Measurements from ENCODE around the gene ANKRD24. TPM values are rescaled to one million over a fixed set of nuclear protein-coding genes. Genes with fewer than 3 reads are reported as not detected.

ANKRD24 gene
- total RNA-seq, 2 donors from 2014 or later, result 3.6 to 12.0 TPM

DNA sequence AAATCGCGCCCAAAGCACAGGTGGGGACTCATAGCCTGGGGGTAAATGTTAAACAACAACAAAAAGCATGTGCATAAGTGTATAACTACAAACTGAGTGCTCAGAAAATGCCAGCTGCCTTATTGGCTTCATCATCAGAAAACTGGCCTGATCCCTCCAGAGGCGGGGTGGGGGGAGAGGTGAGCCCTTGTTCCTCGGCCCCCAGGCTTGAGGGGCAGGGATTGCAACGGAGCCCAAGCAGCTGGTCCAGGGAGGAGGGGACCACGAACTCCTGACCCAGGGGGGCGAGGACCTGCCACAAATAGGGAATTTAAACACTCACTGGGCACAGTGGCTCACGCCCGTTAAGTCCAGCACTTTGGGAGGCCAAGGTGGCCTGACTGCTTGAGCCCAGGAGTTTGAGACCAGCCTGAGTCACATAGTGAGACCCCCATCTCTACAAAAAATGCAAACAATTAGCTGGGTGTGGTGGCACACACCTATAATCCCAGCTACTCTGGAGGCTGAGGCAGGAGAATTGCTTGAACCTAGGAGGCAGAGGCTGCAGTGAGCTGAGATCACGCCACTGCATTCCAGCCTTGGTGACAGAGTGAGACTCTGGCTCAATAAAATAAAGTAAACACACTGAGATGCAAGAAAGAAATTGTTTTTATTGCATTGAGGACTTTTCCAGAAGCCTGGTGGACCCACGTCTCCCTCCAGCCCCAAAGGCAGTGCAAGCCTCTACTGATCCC is 8.8 kb upstream of the ANKRD24 start:
- 35% methylated on average over 11 of the region's 11 CpGs for WGBS
- intact Hi-C loops (cut with DNase I), result no loop called here
- no peak for TF ChIP-seq POLR2AphosphoS5 (IDR thresholded peaks at IDR 0.05)
- TF ChIP-seq POLR2A (IDR thresholded peaks at IDR 0.05), result no peak
- TF ChIP-seq, protein P1, sequence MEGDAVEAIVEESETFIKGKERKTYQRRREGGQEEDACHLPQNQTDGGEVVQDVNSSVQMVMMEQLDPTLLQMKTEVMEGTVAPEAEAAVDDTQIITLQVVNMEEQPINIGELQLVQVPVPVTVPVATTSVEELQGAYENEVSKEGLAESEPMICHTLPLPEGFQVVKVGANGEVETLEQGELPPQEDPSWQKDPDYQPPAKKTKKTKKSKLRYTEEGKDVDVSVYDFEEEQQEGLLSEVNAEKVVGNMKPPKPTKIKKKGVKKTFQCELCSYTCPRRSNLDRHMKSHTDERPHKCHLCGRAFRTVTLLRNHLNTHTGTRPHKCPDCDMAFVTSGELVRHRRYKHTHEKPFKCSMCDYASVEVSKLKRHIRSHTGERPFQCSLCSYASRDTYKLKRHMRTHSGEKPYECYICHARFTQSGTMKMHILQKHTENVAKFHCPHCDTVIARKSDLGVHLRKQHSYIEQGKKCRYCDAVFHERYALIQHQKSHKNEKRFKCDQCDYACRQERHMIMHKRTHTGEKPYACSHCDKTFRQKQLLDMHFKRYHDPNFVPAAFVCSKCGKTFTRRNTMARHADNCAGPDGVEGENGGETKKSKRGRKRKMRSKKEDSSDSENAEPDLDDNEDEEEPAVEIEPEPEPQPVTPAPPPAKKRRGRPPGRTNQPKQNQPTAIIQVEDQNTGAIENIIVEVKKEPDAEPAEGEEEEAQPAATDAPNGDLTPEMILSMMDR (IDR thresholded peaks at IDR 0.05), result no peak

DNA sequence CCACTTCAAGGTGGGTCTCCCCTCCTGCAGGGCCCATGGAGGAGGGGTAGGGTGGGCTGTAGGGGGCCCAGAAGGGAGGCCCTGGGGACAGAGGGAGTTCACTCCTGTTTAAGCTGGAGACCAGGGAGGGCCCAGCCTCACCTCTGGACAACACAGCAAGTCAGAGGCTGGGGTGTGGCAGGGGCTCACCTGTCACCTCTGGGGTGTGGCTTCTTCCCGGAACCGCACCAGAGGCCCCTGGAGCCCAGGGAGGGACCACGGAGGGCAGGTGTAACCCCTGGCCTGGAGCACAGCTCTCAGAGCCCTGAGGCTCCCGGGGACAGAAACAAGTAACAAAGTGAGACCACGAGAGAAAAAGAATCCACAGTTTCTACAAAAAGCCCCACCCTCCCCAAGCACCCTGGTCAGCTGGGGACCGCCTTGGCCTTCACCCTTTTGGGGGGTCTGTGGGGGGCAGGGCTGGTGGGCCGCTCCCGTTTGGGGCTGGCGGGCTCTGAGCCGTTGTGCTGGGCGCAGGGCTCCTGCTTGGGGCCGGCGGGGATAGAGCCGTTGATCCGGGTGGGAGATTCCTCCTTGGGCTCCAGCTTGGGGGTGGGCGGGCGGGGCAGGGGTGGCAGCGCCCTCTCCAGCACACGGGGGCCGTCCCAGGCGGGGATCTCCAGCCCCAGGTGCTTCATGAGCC is 8.1 kb upstream of the ANKRD24 start:
- Histone ChIP-seq H3K36me3 (peaks cover 0 to 12% of the 10 kb centered on the region in 2 donors), H3K27me3 (replicated peaks; ENCODE audit: insufficient read depth) (no peaks in the 10 kb centered on the region), H3K27ac (no peak overlapping the region), H3K4me3 (no peak overlapping the region), H3K4me1 (replicated peaks) (peaks cover 4% of the 10 kb centered on the region), H3K9me3 (no peaks in the 10 kb centered on the region)
- DNase-seq (ENCODE audit: low spot score), result no peak
- 78% methylated on average over 20 of the region's 21 CpGs for WGBS
- TF ChIP-seq POLR2A (IDR thresholded peaks at IDR 0.05), result no peak
- TF ChIP-seq, protein P1 (IDR thresholded peaks at IDR 0.05), result no peak
- intact Hi-C loops (cut with DNase I), result no loop called here

More for the DNA sequence above, 8.8 kb upstream of the ANKRD24 start:
- H3K27ac ChIP-seq, result no peak overlapping the region
- peaks cover 4% of the 10 kb centered on the region for H3K4me1 ChIP-seq (replicated peaks)
- peaks cover 0 to 12% of the 10 kb centered on the region in 2 donors for H3K36me3 ChIP-seq
- no peak overlapping the region for H3K4me3 ChIP-seq
- DNase-seq (ENCODE audit: low spot score), result no peak
- no peaks in the 10 kb centered on the region for H3K9me3 ChIP-seq
- no peaks in the 10 kb centered on the region for H3K27me3 ChIP-seq (replicated peaks; ENCODE audit: insufficient read depth)

DNA sequence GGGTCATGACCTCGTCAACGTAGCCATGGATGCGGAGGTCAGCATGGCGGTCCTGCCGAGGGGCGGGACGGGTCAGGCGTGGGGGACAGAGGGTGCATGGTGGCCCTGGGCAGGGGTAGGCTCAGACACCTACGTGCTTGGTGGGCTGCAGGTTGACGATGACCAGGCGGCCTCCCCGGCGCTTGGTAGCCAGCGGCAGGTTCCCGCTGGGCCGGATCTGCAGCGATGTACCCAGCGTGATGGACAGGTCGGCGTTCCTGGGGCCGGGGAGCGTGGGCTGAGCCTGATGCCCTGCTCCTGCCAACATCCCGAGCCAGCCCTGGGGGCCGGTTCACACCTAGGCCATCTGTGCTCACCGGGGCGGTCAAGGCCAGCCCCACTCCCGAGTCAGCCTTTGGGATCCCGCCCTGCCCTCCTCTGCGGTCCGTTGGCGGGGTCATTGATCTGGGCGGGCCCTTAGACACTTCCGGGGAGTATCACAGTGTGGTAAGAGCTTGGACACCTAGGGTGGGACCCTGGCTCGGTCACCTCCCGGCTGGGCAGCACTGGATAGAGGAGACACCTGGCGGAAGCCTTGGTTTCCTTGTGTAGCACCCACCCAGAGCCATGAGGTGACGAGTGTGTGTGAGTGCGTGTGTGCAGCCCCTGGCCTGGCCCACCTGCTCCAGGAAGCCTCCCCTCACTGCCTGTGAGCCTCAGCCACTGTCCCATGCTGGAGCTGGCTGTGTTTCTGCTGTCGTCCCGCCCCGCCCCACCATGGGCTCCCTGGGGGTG is 7.4 kb upstream of the ANKRD24 start:
- Histone ChIP-seq H3K4me3 (no peak overlapping the region), H3K36me3 (peaks cover 0 to 12% of the 10 kb centered on the region in 2 donors), H3K4me1 (replicated peaks) (peaks cover 4% of the 10 kb centered on the region), H3K27ac (no peak overlapping the region), H3K9me3 (no peaks in the 10 kb centered on the region), H3K27me3 (replicated peaks; ENCODE audit: insufficient read depth) (no peaks in the 10 kb centered on the region)
- WGBS, result 92% methylated on average over 41 of the region's 41 CpGs
- intact Hi-C loops (cut with DNase I), result no loop called here
- no peak for DNase-seq (ENCODE audit: low spot score)
- TF ChIP-seq, protein P1 (IDR thresholded peaks at IDR 0.05), result no peak
- TF ChIP-seq POLR2A (IDR thresholded peaks at IDR 0.05), result no peak
- TF ChIP-seq POLR2AphosphoS5 (IDR thresholded peaks at IDR 0.05), result no peak

DNA sequence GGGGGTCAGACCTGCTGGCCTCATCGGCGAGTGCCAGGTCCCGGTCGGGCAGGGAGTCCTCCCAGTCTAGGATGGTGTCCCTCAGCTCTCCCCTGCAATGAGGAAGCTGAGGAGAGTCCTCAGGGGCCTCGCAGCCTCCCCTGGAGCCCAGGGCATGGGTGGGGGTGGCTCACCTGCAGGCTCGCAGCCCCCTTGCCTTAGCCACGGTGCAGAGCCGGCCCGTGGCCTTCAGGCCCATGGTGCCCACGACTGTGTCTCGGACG is 6.9 kb upstream of the ANKRD24 start:
- TF ChIP-seq POLR2AphosphoS5 (IDR thresholded peaks at IDR 0.05) (no peak), POLR2A (IDR thresholded peaks at IDR 0.05) (no peak)
- TF ChIP-seq, protein P1 (IDR thresholded peaks at IDR 0.05), result no peak
- no peak overlapping the region for H3K27ac ChIP-seq
- peaks cover 0 to 12% of the 10 kb centered on the region in 2 donors for H3K36me3 ChIP-seq
- 91% methylated on average over 12 of the region's 12 CpGs for WGBS
- intact Hi-C loops (cut with DNase I), result no loop called here
- no peaks in the 10 kb centered on the region for H3K27me3 ChIP-seq (replicated peaks; ENCODE audit: insufficient read depth)
- no peaks in the 10 kb centered on the region for H3K9me3 ChIP-seq
- DNase-seq (ENCODE audit: low spot score), result no peak
- peaks cover 4% of the 10 kb centered on the region for H3K4me1 ChIP-seq (replicated peaks)
- H3K4me3 ChIP-seq, result no peak overlapping the region
